ENCODE results near the gene DNAJB8.

GRCh38 chr3:128493570-128494366 lies 27.1 kb upstream of the DNAJB8 start:
- no peak for TF ChIP-seq TCF12 (IDR thresholded peaks at IDR 0.05; ENCODE audit: low read depth)
- no peak for TF ChIP-seq CREB1 (IDR thresholded peaks at IDR 0.05; ENCODE audit: low read depth)
- no peak for TF ChIP-seq NFIC (IDR thresholded peaks at IDR 0.05)
- TF ChIP-seq TEAD4 (IDR thresholded peaks at IDR 0.05) = no peak
- TF ChIP-seq CEBPB (IDR thresholded peaks at IDR 0.05) = no peak
- TF ChIP-seq EP300 (IDR thresholded peaks at IDR 0.05; ENCODE audit: borderline replicate concordance) = no peak
- no peak for TF ChIP-seq EGR1 (IDR thresholded peaks at IDR 0.05)
- TF ChIP-seq RAD21 (IDR thresholded peaks at IDR 0.05; ENCODE audit: low read depth) = no peak
- no peak for TF ChIP-seq MAX (IDR thresholded peaks at IDR 0.05)
- TF ChIP-seq FOXM1 (IDR thresholded peaks at IDR 0.05; ENCODE audit: borderline replicate concordance, low read depth) = no peak

All from Ishikawa (cell line).